ENCODE measurements around the gene TNFRSF19.

The TNFRSF19 gene

GRCh38 chr13:23629566-23630272 is 59.5 kb downstream of the TNFRSF19 start:
- DNase-seq, result no peak

GRCh38 chr13:23630349-23631093 is 60.3 kb downstream of the TNFRSF19 start:
- no peak for DNase-seq

GRCh38 chr13:23631311-23632047 is 61.3 kb downstream of the TNFRSF19 start:
- no peak for DNase-seq

- DNase-seq, result no peak
Measured at GRCh38 chr13:23632048-23632582, 61.9 kb downstream of the TNFRSF19 start.

GRCh38 chr13:23632741-23633140 is 62.5 kb downstream of the TNFRSF19 start:
- DNase-seq, result no peak

- DNase-seq, result no peak
Measured at GRCh38 chr13:23634897-23635296, 64.7 kb downstream of the TNFRSF19 start.

- no peak for DNase-seq
Measured at GRCh38 chr13:23636360-23636759, 66.1 kb downstream of the TNFRSF19 start.

- DNase-seq, result peak; percentile 44
Measured at GRCh38 chr13:23637829-23638228, 67.6 kb downstream of the TNFRSF19 start.

GRCh38 chr13:23639674-23640073 is 69.5 kb downstream of the TNFRSF19 start:
- no peak for DNase-seq

GRCh38 chr13:23642110-23642509 is 71.9 kb downstream of the TNFRSF19 start:
- DNase-seq, result no peak

GRCh38 chr13:23643338-23644125 is 73.3 kb downstream of the TNFRSF19 start:
- no peak for DNase-seq

GRCh38 chr13:23644126-23644419 is 73.9 kb downstream of the TNFRSF19 start:
- no peak for DNase-seq

GRCh38 chr13:23644527-23645138 is 74.4 kb downstream of the TNFRSF19 start:
- DNase-seq, result no peak

- no peak for DNase-seq
Measured at GRCh38 chr13:23645851-23646250, 75.6 kb downstream of the TNFRSF19 start.

GRCh38 chr13:23651439-23651838 is 81.2 kb downstream of the TNFRSF19 start:
- DNase-seq, result no peak

- DNase-seq, result no peak
Measured at GRCh38 chr13:23651887-23652286, 81.7 kb downstream of the TNFRSF19 start.

- no peak for DNase-seq
Measured at GRCh38 chr13:23652909-23653726, 82.9 kb downstream of the TNFRSF19 start.

- no peak for DNase-seq
Measured at GRCh38 chr13:23654111-23655110, 84.2 kb downstream of the TNFRSF19 start.

- no peak for DNase-seq
Measured at GRCh38 chr13:23655321-23655720, 85.1 kb downstream of the TNFRSF19 start.

Data from right hindlimb (tissue), 1 donor.